Stimulated activated CD8-positive, alpha-beta memory T cell treated with anti-CD3 and anti-CD28 coated beads, Interleukin-4, amount 100 ng/mL, for 4 hours (primary cell): ENCODE results near the gene PPP6R3.
"Not testable (repeated sequence)": the region's sequence is repeated elsewhere in the genome, so short reads cannot be mapped to it uniquely, and the experiment has no call there.

Source experiments
- DNase-seq, 2 donors: peaks; one replicate each; pipeline ENCODE4 v3.0.0-alpha.2; 2020; ENCODE audit warnings: low read depth in 2 of 2, low spot score in 1 of 2

PPP6R3 gene

GRCh38 chr11:68436162-68436888 is 24.2 kb upstream of the PPP6R3 start:
- DNase-seq, result no peak

GRCh38 chr11:68436985-68437926 is 23.3 kb upstream of the PPP6R3 start:
- no peak for DNase-seq

- DNase-seq, result no peak
These were observed 22.5 kb upstream of the PPP6R3 start for GRCh38 chr11:68437927-68438657.

GRCh38 chr11:68438658-68439259 is 21.8 kb upstream of the PPP6R3 start:
- no peak for DNase-seq

GRCh38 chr11:68439355-68440065 is 21.0 kb upstream of the PPP6R3 start:
- DNase-seq, result no peak

GRCh38 chr11:68440224-68440623 is 20.3 kb upstream of the PPP6R3 start:
- no peak for DNase-seq

GRCh38 chr11:68441466-68442230 is 18.9 kb upstream of the PPP6R3 start:
- DNase-seq, result no peak

GRCh38 chr11:68442433-68442832 is 18.1 kb upstream of the PPP6R3 start:
- no peak for DNase-seq

GRCh38 chr11:68444566-68444965 is 16.0 kb upstream of the PPP6R3 start:
- DNase-seq, result no peak

GRCh38 chr11:68445531-68446035 is 15.0 kb upstream of the PPP6R3 start:
- no peak for DNase-seq

- no peak for DNase-seq
These were observed 14.4 kb upstream of the PPP6R3 start for GRCh38 chr11:68446046-68446725.

- peak; percentile 48 to 61 for DNase-seq
These were observed 13.3 kb upstream of the PPP6R3 start for GRCh38 chr11:68447015-68447801.

- not testable (repeated sequence) for DNase-seq
These were observed 12.6 kb upstream of the PPP6R3 start for GRCh38 chr11:68447914-68448313.

GRCh38 chr11:68448604-68449011 is 11.9 kb upstream of the PPP6R3 start:
- DNase-seq, result no peak

- no peak for DNase-seq
These were observed 10.6 kb upstream of the PPP6R3 start for GRCh38 chr11:68449951-68450350.

GRCh38 chr11:68450711-68451110 is 9.8 kb upstream of the PPP6R3 start:
- DNase-seq, result no peak

- DNase-seq, result no peak
These were observed 5.8 kb upstream of the PPP6R3 start for GRCh38 chr11:68454767-68455166.

GRCh38 chr11:68455485-68455884 is 5.1 kb upstream of the PPP6R3 start:
- no peak for DNase-seq
